SIG-M5 treated with dmso at 0.1 percent for 504 hours (cell line): ENCODE measurements around the gene KRTAP2-1.
"Not testable (repeated sequence)": the region's sequence is repeated elsewhere in the genome, so short reads cannot be mapped to it uniquely, and the experiment has no call there.

Experiments used
- DNase-seq: peaks from one replicate; lab custom pipeline; 2025; ENCODE audit not compliant: unreplicated experiment; lab: John Stamatoyannopoulos, UW

KRTAP2-1 gene

GRCh38 chr17:41013606-41014005, 33.5 kb downstream of the KRTAP2-1 start:
- DNase-seq = no peak

GRCh38 chr17:41013181-41013580, 33.9 kb downstream of the KRTAP2-1 start:
- DNase-seq = no peak

DNA sequence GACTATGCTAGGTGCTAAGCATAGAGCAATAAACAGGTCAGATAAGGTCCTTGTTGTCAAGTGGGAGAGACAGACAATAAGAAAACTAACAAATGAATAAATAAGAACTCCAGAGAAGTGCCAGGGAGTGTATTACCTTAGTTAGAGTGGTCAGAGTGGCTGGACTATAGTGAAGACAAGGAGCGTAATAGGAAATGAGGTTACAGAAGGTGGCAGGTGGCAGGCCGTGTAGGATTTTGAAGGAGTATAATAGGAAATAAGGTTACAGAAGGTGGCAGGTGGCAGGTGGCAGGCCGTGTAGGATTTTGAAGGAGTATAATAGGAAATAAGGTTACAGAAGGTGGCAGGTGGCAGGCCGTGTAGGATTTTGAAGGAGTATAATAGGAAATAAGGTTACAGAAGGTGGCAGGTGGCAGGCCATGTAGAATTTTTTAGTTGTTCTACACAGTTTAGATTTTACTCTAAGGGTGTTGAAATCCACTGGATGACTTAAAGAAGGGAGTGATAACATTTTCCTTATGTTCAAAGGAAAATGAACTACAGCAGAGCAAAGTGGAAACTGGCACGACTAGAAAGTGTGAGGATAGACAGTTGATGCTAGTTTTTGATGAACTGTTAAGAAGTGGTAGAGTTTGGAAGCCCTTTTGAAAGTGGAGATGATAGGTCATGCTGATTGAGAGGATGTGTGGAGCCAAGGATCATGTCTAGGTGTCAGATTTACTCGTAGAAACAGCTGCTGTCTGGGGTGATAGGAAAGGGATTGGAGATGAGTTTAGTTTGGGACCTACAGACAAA, 34.6 kb downstream of the KRTAP2-1 start:
- DNase-seq = no peak

- no peak for DNase-seq
These were observed 36.7 kb downstream of the KRTAP2-1 start for GRCh38 chr17:41010441-41010840.

DNA sequence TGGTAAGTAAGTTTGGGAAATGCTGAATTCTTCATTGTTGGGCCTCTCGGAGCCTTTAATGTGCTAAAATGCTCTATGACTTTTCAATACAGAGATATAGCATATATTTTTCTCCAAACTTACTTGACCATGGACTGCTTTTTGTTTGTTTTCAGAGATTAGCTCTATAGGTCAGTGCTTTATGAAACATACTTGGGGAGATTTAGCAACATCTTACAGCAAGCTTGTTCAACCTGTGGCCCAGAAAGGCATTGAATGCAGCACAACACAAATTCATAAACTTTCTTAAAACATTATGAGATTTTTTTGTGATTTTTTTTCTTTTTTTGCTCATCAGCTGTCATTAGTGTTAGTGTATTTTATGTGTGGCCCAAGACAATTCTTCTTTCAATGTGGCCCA, 37.2 kb downstream of the KRTAP2-1 start:
- no peak for DNase-seq

DNA sequence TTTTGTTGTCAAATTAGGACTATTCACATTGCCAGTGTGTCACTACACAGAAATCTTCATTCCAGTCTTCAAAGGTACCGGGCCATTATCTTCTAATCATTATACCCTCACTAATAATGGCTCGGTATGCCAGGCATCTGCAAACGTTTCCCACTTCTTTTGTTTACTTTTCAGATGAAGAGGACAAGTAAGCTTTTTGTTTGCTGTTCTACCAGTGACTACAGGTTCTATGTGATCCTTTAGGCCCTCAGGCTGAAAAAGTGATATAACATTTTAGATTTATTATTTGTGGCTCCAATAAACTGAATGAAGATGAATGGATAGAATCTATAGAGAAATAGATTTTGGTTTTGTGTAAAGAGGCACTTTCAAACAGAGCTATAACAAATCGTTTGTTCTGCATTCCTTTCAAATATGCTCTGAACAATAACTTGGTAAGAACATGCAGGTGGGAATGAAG, 37.8 kb downstream of the KRTAP2-1 start:
- peak; percentile 21 for DNase-seq

- DNase-seq = no peak
These were observed 38.3 kb downstream of the KRTAP2-1 start, which contains the start of gene KRTAP3-1 for GRCh38 chr17:41008811-41009210. Gene KRTAP3-1, minus strand, starts transcription at chr17:41009128. Its CDS starts 54 bp downstream, at chr17:41009074.

DNA sequence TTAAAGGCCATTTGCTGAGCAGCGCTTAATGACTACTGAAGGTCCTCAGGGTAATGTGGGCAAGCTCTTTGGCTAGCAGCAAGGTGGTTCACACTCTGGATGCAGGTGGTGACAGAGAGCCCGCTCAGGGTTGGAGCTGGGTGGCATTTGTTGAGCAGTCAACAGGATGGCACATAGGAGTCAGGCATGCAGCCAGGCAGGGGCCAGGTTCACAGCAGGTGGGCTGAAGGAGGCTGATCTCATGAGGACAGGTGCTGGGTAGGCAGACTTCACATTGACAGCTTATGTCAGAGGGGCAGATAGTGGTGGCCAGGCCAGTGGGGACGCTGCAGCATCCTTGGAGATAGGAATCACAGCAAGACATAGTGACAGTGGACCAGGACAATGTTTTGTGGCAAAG, 42.7 kb downstream of the KRTAP2-1 start:
- no peak for DNase-seq

GRCh38 chr17:41003926-41004325, 43.2 kb downstream of the KRTAP2-1 start:
- DNase-seq = no peak

DNA sequence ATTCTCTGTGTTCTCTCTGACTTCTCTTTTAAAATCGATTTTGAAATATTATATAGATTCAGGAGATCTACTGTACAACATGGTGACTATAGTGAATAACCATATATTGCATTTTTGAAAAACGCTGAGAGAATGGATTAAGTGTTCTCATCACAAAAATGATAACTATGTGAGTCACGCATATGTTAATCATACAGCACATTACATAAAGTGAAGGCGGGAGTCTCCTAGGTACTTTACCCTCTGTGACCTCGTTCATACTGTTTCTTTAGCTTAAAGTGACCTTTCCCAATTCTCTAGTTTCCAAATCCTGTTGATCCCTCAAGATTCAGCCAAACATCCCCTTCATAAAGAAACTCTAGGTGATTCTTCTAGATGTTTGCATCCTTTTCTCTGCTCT, 44.3 kb downstream of the KRTAP2-1 start:
- no peak for DNase-seq

GRCh38 chr17:41001795-41002194, 45.3 kb downstream of the KRTAP2-1 start:
- no peak for DNase-seq

DNA sequence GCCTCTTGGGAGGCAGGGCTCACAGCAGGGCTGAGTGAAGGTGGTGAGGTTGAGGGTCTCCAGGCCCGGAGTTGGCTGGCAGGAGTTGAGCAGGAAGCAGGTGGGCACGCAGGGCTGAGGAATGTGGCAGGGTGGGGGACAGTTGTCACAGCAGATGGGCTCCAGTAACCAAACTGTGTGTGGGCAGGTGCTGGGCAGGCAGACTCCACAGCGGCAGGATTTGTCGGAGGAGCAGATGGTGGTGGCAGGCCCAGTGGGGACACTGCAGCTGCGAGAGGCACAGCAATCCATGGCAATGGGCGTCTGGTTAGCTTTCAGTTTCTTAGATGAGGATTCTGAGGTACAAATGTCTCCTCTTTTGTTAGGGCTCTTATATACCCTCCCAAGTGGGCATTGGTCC, 47.6 kb downstream of the KRTAP2-1 start, which contains the start of gene KRTAP3-2:
KRTAP3-2 (minus strand) TSS at position 344 of the 400 bp plus-strand sequence; CDS start at position 291, 53 bp downstream.
- not testable (repeated sequence) for DNase-seq

GRCh38 chr17:40997361-40997760, 49.8 kb downstream of the KRTAP2-1 start:
- DNase-seq = no peak

DNA sequence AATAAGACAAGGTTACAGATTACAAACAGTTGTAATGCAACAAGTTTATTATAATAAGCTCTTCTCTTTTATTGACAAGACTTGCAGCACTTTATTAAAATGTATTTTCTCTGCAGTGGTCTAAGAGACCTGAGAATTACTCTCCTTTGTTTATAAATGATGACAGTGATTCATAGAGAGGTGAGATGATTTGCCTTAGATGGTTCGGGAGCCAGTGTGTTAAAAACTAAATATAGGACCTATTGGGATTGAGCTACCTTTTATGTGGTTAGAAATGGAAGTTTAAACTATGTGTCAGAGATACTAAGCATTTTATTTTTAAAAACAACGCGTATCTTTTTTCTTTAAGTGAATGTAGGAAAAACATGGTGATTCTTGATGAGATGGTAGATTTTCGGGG, 50.3 kb downstream of the KRTAP2-1 start:
- no peak for DNase-seq
